ENCODE data around the gene AOPEP.

The AOPEP gene

DNA sequence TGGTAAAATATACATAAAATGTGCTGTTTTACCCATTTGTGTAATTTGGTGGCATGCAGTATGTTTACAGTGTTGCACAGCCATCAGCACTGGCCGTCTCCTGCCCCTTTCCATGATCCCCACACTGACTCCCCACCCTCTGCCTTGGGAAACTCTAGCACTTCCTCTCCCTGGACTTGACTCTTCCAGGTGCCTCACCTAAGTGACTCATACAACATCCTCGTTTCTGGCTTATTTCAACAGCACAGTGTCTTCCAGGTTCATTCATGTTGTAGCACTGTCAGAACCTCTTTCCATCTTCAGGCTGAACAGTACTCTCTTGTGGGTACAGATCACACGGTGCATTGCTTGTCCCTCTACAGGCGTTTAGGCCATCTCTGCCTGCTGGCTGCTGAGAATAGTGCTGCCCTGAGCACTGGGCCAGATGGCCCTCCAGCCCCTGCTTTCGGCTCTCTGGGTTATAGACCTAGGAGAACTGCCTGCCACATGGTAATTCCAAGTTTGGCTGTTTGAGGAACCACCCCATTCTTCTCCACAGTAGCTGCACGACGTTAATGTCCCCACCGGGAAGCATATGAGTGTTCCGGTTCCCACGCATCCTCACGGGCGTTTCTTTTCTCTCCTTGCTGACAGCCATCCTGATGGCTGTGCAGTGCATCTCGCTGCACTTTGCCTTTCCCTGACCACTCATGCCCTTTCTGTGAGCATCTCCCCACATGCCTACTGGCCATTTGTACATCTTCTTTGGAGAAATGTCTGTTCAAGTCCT is 379.2 kb downstream of the AOPEP start:
- no peak for DNase-seq

DNA sequence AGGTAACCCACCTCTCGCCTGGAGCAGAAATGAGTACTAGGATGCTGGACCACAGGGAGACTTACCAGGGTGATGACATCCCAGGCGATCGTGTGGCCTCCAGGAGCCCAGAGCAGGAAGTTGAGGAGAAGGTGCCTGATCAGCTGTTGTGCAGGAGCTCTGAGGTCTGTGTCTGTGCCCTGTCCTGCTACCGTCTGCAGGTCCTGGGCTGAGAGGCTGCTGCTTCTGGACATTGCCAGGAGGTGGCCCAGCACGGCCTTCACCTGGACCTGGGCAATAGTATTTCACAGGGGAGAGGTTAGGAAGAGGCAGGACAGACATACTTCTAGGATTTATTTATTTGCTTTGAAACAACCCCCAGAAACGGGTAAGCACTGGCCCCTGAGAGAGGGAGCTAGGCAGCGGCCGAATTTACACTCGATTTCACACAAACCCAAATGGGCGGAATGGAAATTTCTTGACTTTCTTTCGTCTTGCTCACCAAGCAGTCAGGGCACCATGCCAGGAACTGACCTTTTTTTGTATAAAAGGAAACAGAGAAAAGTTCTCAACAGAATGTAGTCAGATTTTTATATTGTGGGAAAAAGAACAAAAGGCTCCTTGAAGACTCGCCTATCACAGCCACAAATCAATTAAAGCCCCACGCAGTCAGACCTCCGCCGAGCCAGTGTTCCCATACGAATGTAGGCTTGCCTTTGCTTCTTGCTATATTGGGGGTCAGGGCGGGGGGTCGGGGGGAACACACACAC is 380.7 kb downstream of the AOPEP start:
- DNase-seq, result no peak

DNA sequence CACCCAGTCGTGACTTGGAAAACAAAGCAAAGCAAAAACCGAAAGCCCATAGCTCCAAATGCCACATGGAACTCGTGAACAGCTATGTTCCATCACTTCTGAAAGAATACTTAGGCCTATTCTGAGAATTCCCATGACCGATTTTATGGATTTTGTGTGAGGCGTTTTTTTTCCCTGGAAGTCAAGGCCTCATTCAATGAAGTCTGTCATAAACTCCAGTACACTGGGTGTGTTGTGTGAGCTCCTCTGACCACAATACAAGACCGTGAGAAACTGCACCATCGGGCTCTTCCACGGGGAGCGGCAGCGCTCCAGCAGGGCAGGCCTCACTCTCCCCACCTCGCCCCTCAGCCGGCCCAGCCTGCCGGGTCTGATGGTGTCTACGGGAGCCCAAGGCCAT is 381.5 kb downstream of the AOPEP start:
- no peak for DNase-seq

DNA sequence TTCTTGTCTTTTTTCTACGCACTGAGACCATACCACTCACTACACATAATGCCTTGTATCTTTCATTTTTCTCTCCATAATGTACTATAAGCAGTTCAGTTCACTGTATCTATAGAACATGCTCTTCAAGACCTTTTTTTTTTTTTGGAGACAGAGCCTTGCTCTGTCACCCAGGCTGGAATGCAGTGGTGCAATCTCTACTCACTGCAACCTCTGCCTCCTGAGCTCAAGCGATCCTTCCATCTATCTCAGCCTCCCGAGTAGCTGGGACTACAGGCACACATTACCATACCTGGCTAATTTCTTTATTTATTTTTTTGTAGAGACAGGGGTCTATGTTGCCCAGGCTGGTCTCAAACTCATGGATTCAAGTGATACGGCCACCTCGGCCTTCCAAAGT is 382.3 kb downstream of the AOPEP start:
- DNase-seq, result no peak

DNA sequence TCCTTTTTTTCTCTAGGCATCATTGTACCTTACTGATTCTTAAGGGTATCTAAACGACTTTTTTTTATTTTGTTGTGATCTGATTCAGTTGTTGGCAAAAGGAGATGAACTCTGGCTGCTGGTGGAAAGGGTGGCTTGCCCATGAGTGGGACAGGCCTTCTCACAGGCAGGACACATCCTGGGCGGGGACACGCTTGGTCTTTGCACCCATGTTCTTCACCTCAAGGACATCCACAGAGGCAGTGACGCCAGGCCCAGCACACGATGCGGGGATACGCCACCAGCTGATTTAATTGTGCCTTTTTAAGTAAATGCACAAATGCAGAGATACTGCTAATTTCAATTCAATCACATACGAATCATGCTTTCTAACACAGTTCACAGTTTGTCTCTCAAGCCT is 383.0 kb downstream of the AOPEP start:
- no peak for DNase-seq

DNA sequence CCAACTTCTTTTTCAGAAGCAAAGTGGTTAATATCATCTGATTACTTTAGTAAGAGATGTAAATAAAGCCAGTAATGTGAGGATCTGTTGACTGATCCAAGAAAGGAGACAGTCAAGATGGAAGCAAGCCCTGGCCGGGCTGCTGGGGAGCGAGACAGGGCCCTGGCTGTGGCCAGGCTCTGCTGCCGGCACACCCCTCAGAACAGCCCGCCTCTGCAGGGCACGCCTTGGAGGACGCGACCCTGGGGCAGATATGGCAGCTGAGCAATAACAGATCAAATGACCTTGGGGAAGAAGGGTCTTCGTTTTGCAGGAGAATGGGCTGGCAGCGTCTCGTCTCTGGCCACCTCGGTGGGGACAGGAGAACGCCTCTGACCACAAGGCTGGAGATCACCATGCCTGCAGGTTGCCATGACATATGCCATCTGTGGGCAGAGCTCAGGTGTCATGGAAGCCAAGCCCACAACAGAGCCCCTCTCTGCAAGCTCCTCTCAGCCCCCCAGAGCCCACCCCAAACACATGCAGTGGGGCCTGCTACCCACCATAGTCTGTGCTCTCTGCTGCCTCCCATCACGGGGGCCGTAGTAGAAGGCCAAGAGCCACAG is 384.5 kb downstream of the AOPEP start:
- DNase-seq, result no peak

DNA sequence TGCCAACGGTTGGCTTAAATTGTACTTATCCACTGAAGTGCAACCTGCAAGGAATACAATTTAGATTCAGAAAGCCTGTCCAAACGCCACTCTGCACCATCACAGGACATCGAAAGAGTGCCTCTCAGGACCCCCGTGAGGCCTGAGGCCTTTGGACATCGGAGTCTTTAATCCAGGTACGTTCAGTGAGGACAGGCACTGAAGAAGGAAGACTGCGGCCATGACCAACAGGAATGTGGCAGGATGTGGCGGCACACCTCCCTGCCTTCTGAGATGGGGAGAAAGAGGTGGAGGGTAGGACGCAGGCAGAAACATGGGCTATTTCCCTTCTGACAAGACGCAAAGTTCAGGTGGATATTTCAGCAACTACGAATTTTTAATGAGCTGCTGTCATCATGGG is 385.2 kb downstream of the AOPEP start:
- no peak for DNase-seq

DNA sequence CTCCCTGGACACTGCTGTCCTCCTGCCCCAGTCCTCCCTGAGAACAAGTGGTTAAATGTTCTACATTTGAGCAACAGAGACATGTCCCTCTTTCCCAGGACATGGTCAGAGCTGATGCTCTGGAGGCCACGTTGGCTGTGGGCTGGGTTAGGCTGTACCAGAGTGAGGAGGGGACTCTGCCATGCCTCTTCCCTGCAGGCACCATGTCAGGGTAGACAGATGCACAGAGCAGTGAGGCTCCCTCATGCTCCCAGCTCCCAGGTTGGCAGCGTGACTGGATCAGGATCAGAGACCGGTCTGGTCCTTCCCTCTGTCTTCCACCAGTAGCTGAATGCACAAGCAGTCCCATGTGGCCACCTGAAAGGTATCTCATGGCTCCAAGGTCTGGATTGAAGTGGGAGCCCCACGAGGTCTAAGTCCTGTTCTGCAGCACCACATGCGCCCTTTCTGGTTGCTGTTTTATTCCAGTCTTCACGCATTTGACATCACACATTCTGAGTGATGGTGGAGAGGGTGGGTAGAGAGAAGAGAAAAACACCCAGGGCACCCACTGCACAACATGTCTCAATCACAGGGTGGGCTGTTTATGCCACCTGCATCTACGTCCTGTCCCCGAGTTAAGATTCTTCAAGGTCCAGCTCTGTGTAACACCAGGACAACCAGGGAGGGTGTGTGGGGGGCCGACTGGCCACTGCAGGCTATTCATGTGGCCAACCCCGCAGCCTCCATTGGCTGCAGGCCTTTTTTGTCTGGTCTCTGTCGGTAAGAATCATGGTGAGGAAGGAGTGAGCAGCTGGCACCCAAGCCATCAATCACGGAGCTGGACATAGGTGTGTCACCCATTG is 386.2 kb downstream of the AOPEP start:
- DNase-seq, result no peak

DNA sequence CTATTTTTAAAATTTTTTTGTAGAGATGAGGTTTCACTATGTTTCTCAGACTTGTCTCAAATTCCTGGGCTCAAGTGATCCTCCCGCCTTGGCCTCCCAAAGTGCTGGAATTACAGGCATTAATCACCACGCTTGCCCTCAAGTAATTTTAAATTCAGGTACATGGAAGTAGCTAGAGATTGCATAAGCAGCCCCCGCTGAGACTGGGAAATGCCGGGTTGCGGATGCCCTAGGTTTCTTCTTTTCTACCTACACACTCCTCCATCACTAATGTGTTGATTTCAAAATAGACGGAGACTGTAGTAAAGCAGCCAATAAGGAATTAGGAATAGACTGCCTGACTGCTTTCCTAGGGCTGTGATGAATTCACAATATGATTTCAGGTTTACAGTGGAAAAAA is 388.6 kb downstream of the AOPEP start:
- DNase-seq, result no peak

DNA sequence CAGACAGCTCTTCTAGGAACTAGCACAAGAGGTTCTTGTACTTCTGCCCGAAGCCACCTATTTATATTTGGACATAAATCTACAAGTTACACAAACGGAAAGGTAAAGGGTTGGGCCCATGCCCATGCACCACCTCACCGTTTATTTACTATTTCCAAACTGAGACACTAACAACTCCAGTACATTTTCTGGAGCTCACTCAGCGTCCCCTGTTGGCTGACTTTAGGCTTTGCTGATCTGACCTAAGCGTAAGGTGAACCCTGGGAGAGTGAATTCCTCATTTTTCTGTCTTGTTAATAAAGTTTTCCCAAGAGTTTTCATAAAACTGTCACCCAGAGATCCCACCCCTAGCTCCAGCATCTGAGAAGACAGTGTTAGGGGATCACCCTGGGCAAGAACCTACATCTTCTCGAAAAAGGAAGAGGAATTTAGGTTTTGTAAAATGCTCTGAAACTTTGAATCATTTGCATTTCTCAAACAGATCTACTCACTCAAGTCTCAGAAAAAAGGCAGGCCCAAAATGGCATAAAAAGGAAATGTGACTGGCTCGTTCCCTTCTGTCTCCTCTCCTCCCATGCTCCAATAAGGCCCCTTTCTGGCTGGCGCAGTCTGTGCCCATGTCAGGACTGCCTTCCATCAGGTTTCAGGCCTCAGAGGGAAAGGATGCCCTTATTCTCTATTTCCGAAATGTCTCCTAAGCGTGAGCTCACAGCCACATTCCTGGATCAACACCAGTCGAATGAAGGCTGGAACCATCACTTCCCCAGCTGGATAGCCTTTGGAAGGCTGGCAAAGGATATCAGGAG is 389.7 kb downstream of the AOPEP start:
- no peak for DNase-seq

DNA sequence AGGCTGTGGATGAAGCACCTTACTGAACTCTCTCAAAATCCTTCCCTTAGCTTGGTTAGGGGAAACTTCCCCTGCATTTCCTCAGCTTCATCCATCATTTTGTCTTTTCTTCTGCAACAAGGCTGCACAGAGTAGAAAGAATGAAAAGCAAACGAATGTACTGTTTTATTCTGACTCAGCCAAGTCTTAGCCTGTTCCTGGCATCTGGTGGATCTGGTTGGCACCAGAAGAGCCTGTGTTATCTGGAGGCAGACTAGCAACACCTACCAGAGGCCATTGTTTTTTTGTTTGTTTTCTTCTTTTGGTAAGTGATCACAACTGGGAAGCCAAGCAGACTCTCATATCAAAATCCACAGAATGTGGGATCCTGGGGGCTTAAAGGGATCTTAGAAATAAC is 390.3 kb downstream of the AOPEP start:
- no peak for DNase-seq

DNA sequence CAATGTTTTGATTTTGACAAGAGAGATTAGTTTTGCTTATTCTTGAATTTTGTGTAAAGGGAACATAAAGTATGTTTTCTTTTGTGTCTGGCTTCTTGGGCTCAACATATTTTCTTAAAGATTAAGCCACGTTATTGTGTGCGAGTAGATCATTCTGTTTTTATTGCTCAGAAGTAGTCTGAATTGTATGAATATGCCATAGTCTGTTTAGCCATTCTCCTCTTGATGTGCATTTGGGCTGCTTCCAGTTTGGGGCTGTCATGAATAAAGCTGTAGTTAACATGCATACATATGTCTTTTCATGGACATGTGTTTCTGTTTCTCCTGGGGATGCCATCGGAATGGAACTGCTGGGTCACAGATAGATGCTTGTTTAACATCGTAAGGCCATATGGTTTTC is 392.1 kb downstream of the AOPEP start:
- DNase-seq, result no peak

DNA sequence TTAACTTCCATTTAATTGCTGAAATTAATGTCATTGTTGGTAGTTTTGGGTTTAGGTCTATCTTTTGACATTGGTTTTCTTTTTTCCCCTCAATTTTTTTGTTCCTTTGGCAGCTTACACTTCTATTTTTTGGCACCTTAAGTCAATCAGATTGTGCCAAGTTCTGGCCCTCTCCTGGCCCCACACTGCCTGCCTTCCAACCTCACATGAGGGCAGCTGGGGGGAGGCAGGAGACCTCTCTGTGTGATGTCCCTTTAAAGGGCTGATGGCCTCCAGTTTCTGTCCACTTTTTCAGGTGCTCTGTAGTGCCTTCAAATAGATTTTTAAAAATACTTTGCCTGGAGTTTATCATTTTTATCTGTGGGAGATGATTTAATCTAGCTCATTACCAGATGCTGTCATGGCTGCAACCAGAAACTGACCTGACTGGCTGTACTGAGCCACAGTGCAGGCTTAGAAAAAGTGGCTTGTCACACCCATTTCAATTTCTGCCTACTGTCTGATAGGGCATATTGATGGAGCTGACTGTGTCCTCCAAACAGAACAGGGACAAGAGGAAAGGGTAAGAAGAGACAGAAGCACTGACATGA is 394.4 kb downstream of the AOPEP start:
- DNase-seq, result no peak

DNA sequence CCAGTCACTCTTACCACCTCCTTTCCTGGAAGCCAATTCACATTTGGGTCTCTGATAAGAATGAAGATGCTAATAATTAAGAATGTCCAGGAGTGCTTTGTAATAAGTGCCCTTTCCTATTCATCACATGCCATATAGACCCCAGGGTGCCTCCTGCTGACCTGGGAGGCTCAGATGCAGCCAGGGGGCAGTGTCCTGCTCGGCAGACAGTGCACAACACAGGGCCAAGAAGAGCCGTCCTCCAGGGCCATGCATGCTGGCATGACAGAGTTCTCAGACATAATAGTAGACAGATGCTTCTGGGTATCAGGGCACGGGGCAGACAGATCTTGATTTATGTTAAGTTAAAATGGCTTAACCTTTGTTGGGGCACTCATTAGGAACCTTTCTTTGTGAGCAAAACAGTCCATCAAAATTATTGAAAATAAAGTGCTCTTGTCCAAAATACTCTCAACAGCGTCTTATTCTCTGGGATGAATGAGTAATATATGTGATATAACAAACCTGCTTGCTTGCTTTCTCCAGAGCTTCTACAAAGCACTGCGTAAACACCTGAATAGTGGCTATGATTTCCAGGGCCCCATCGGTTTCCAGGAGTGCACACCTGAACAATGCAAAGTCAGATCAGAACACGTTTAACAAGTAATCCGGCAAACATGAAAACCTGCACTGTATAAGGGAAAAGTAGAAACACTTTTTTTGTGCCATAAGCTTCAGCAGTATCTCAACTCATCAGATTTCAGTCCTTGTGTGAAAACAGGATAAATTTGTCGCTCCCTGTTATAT is 398.3 kb downstream of the AOPEP start:
- no peak for DNase-seq

DNA sequence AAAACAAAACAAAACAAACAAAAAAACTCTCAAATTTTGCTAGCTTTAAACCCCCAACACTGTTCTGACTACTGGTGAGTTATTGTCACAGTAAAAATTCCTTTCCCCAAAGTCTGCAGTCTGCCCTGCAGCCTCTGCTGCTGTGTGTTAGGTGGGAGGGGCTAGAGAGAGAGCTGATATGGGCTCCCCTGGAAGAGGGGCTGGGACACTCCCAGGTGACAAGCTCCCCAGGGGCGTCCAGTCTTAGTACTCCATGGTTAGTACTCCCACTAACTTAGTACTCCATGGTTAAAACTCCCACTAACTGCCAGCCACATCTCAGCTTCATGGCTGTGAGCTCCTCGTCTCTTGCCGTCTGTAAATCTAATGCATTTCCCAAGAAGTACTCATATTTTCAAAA is 399.2 kb downstream of the AOPEP start:
- DNase-seq, result no peak

DNA sequence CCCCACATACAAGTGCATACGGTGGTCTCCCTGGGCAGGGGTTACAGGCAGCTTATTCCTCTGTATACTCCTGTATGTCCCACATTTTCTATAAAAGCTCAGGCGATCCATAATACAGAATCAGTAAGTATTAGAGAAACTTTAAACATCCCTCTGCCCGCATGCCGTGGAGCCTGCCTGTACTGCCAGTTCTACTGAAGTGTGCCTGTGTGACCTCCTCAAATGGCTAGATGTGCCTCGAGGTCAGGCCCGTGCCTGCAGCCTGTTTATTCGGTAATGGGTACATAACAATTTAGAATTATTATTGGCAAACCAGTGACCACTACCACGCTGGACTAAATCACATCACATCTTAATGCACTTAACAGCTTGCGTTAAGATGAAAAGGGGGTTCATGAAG is 400.2 kb downstream of the AOPEP start:
- no peak for DNase-seq

DNA sequence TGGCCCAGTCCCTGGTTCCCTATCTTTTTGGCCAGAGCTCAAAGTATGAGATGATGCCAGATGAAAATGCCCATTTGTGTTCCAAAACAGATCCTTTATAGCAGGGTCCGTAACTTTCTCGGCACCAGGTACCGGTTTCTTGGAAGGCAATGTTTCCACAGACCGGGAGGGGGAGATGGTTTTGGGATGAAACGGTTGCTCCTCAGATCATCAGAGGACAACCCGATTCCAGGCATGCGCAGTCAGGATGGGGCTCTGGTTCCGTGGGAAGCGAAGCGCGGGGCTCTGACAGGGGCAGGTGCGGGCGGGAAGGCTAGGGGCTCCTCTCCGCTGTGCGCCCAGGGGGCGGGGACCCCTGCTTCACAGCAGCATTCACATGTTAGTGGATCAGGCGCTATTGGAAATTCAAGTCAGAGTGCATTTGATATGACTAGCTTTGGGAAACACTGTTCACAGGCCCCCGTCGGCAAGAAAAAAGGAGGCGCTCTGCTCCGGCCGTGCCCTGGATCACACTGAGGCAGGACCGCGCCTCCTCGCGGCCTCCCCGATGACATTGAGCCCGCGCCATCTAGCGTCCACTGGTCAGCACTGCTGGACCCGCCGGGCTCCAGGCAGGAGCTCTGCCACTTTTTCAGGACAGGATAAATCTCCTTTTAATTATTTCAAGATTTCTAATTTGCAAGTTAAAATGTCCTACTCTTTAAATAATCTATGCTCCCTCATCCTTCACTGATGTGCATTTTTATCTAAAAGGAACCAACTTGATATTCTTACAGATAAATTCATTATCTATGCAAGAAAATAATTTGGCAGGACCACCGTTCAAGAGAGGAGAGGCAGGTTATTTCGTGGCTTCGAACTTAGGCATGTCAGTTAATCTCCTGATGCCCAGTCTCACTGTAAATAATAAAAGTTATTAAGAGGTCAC is 401.0 kb downstream of the AOPEP start:
- DNase-seq, result peak; percentile 75

DNA sequence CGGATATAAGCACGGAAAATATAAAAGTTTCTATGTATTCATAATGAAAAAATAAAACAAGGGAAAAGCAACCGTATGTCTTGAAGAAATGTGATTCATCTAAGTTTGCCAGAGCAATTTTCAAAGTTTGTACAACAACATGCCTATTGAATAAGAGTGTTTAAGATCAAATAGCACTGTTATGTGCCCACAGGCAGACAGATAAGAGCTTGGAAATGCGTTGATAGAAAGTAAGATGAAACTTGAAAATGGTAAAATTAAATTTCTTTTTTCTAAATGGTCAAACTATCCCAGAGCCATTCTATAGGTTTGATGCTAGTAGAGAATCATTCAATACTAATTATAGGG is 401.7 kb downstream of the AOPEP start:
- DNase-seq, result no peak

DNA sequence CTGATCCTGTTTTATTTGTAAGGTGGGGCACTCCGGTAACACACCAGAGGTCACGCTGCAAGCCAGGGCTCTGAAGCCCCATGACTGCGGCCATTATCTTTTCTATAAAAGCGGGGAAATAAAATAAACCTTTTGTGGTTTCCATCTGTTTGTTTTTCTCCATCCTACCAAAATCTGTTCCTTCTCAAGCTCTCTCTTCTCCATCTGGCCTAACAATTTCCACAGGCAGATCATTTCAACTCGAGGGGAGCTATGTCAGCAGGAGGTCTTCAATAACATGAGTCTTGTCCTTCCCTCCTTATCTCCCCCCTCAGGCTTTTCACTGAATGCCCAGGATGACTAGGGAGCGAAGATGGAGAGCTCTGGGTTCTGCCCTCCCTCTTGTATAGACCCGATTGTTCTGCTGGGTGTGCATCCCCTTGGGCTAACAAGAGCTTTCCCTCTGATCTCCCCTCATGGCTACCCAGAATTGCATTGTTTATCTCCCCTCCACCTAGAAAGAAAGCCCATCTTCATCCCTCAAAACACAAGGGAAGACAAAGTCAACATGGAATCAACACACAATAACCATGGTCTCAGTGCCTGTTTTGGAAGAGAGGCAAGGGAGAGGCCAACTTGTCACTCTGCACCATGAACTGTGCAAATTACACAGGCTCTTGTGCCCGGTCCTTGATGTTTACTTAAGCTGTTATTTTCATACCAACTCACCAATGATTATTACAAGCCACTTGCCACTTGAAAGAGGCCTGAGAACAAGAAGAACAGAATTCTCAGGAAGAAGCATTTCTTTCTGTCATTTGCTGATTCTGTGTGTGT is 403.2 kb downstream of the AOPEP start:
- no peak for DNase-seq

Data from activated CD4-positive, alpha-beta T cell treated with anti-CD3 and anti-CD28 coated beads, Interleukin-10, Interleukin-2, amounts not matched to agents 100 ng/mL and 50 ng/mL, durations not matched to agents 16 hours and 8 hours (primary cell).